ENCODE results near the gene POM121.
"Not testable (repeated sequence)": the region's sequence is repeated elsewhere in the genome, so short reads cannot be mapped to it uniquely, and the experiment has no call there.

Gene POM121

DNA sequence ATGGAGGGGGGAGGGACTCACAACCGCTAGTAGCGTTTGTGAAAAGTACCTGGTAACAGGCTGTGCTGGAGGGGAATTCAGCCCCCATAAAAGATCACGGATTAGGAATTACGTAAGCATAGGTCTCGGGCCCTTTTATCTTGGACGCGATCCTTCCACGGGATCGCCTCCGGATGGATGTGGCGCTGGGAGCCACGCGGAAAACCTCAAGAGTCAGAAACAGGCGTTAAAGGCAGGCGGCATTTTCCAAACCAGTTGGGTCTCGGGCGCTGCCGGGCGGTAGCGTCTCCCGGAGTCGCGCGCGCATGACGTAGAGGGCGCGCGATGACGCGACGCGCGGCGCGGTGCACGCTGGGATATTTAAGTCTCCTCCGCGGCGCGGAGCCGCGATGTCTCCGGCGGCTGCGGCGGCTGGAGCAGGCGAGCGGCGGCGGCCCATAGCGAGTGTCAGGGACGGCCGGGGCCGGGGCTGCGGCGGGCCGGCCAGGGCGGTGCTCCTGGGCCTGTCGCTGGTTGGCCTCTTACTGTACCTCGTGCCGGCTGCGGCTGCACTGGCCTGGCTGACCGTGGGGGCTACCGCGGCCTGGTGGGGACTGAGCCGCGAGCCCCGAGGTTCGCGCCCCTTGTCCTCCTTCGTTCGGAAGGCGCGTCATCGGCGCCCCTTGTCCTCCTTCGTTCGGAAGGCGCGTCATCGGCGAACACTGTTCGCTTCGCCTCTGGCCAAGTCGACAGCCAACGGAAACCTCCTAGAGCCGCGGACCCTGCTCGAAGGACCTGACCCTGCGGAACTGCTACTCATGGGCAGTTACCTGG is at the start of gene POM121:
Gene POM121 (plus strand): TSS at position 363 of the 813 bp plus-strand sequence. CDS start 27 bp downstream, at position 390.
- peak; percentile 85 for DNase-seq

DNA sequence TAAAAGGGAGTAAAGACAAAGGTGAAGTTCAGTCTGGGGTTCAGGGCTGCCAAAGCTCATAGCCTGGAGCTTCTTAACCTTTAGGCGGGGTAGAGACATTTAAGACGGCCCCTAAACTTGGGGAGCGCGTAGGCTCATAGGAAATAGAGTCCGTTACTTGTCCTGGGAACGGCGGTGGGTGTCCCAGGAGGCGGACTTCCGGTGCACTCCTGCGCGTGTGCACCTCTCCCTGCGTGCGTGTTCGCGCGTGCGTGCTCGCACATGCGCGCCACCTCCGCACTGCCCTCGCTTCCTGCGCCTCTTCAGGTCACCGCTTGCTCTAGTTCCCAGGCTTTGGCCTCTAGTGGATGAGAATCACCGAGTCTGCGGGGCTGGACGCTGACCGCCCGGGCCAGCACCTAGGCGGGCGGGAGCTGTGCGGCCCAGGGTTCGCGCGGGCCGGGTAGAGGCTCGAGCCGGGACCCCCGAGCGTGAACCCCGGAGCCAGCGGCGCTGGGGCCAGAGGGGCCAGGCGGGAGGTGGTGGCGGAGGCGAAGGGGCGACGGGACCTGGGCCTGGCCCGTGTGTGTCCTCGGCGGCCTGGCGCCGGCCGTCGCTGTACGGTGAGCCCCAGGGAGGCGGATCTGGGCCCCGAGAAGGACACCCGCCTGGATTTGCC is 45.7 kb upstream of the POM121 start:
- DNase-seq: peak; percentile 72

DNA sequence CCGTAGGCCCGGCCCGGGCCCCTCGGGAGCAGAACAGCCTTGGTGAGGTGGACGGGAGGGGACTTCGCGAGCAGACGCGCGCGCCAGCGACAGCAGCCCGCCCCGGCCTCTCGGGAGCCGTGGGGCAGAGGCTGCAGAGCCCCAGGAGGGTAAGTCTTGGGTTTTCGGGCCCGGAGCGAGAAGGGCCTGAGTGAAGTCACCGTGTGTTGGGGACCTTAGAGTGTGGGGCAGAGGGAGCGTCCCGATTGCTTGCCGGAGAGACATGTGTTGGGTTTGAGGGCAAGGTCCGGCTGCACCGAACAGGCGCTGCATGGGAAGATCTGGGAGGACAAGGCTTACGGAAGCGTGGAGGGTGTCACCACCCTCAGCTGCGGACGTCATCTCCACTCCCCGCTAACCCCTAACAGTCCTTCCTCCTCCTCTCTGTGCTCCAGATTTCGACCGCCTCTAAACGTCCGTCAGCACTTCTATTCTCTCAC is 45.1 kb upstream of the POM121 start:
- peak; percentile 23 for DNase-seq

DNA sequence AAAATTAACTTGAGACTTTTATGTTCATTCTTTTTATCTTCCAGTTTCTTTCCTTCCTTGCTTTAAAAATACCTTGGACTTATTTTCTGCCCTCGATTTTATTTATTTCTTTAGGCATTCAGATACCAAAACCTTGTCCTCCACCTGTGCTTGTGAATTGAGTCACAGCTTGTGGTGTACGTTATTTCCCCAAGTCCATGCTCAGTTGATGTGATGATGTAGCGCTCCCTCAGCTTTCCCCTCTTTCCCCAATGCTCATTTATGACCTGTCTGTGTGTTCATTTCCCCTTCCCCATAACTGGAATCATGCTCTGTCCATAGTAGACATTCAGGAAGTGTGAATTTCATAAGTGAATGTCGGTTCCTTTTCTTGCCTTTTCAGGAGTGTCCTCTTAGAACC is 33.1 kb upstream of the POM121 start:
- not testable (repeated sequence) for DNase-seq

DNA sequence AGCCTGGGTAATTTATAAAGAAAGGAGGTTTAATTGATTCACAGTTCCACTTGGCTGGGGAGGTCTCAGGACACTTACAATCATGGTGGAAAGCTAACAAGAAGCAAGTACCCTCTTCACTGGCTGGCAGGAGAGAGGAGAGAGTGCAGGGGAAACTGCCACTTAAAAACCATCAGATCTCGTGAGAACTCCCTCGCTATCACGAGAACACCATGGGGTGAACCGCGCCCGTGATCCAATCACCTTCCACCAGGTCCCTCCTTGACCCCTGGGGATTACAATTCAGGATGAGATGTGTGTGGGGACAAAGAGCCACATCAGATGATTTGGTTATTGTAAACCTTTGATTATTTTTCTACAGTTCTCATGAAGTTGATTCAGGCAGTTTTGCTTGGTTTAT is 20.2 kb upstream of the POM121 start:
- not testable (repeated sequence) for DNase-seq

DNA sequence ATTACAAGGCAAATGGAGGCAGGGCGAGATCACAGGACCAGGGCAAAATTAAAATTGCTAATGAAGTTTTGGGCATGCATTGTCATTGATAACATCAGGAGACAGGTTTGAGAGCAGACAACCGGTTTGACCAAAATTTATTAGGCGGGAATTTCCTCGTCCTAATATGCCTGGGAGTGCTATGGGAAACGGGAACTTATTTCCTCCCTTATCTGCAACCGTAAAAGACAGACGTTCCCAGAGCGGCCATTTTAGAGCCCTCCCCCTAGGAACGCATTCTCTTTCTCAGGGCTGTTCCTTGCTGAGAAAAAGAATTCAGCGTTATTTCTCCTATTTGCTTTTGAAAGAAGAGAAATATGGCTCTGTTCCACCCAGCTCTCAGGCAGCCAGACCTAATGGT is 16.5 kb upstream of the POM121 start:
- not testable (repeated sequence) for DNase-seq

DNA sequence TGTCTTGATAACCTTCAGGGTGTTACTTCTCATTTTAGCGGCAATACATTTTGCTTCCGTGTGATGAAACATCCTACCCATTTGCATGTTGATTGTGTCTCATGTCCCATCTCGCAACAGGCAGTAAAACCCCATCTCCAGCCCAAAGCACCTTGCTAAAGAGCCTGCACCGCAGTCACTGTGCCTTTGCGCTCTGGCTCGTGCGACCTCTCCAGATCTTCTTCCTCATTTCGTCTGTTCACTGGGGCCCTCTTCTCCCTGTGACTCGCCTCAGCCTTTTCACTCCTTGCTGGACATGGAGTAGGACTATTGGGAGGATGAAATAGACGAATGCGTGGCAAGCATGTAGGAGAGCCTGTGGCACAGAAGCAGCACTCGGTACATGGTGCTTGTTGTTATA is 13.5 kb upstream of the POM121 start:
- not testable (repeated sequence) for DNase-seq

DNA sequence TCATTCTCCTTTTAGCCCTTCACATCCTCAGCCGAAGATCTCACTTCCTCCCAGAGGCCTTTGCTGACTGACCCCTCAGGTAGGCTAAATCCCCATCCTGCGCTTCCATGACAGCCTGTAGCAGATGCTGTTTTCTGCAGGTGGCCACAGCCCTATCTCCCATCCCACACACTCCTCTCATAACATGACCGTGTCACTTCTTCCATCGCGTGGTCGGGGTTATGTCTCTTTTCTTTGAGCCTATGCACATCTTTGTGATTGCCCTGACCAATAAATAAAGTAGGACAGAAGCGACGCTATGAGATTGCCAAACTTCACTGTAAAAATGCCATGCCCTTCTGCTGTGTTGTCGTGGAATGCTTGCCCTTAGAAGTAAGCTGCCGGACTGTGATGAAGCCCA is 11.1 kb upstream of the POM121 start:
- DNase-seq: not testable (repeated sequence)

DNA sequence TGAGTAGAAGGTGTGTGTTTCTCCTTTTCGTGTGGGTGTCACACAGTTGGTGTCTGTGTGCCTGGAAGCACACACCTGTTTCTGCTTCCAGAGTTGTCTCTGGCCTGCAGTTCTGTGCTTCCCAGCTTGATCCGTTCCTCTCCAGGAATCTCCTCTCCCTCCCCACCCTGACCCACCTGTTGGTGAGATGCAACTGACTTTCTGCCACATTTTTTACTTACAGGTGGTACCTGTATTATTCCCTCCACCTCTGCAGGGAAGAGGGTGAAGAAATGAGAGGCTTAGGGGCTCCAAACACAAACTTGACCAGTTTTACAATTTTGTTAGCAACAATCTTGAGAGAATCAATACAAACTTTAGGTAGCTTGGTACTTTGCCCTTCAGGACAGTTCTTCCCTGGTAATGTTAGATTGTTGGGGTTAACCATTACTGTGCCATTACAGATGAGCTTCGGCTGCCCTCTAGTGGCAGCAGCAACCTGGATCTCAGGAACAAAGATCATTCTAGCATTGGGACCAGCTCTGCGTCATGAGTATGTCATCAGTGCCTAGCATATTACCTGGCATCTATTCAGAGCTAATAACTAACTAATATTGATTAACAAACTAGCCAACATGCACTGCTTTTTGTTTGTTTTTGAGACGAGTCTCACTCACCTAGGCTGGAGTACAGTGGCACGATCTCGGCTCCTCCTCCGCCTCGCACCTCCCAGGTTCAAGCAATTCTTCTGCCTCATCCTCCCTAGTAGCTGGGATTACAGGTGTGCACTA is 10.0 kb upstream of the POM121 start:
- peak; percentile 62 for DNase-seq

DNA sequence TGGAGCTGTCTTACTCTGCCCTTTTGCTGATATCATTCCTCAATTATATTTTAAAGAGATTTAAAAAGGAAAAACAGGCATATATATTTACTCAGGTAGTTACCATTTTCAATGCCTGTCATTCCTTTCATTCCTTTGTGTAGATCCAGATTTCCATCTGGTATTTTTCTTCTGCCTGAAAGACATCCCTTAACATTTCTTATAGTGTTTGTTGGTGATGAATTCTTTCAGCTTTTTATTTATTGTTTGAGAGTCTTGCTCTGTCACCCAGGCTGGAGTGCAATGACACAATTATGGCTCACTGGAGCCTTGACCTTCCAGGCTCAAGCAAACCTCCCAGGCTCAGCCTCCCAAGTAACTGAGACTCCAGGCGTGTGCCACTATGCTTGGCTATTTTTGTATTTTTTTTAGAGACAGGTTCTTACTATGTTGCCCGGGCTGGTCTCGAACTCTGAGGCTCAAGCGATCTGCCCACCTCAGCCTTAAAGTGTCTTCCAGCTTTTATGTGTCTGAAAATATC is 5.6 kb upstream of the POM121 start:
- no peak for DNase-seq

DNA sequence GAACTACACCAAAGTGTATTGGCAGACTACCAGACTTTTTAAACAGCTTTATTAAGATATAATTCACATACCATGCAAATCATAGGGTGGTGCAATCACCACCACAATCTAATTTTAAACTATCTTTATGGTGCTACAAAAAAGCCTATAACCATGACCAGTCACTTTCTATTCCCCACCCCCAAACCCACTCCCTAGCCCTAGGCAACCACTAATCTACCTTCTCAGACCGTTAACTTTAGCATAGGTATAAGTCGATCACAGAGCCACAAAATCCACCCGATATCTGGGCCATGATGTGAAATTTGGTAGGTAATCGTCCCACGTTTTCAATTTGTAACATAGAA is 536 bp upstream of the POM121 start:
- no peak for DNase-seq

DNA sequence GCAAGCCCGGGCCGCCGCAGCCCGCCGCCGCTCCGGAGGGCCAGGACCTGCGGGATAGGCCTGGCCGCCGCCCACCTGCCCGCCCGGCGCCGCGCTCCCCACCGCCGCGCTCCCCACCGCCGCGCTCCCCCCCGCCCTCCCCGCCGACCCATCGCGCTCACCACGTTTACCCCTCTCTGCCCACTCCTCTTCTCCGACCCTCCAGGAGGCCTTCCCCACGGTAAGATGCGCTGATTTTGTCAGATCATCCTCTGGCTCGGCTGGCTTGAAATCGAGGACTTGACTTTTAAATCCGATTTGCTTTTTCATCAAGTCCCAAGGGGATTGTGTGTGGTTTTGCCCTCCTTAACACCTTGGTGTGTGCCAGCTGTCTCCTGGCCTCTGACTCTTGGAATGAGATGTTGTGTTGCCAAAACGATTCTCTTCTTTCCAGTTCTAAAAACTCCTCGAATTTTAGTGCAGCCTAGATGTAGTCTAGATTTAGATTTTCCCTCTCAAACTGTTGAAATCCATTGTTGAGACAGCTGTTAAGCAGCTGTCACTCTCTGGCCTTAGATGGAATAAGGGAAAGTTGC is 738 bp downstream of the POM121 start:
- DNase-seq: peak; percentile 32

DNA sequence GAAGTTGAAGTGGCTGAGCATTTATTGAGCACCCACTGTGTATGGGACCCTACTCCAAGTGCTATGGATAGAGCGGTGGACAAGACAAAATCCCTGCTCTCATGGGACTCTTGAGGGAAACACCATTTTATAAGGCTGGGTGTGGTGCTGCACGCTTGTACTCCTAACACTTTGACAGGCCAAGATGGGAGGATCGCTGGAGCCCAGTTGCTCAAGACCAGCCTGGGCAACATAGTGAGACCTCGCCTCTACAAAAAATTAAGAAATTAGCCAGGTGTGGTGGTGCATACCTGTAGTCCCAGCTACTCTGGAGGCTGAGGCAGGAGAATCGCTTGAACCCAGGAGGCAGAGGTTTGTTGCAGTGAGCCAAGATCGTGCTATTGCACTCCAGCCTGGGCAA is 2.9 kb downstream of the POM121 start:
- not testable (repeated sequence) for DNase-seq

DNA sequence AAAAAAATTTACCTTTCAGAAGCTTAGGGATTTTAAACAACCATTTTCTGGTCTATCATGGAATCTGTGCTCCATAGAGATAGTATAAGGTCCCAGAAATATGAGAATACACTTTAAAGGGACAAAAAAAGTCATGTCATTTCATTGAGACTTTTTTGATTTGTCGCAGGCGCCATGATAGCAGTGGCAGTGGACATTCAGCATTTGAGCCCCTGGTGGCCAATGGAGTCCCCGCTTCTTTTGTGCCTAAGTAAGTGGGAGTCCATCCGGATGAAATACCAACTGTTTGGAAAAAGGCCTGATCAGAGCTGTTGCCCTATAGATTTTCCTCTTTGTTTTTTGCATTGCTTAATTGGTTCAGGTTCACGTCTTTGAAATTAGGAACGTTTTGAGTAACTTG is 3.3 kb downstream of the POM121 start:
- not testable (repeated sequence) for DNase-seq

DNA sequence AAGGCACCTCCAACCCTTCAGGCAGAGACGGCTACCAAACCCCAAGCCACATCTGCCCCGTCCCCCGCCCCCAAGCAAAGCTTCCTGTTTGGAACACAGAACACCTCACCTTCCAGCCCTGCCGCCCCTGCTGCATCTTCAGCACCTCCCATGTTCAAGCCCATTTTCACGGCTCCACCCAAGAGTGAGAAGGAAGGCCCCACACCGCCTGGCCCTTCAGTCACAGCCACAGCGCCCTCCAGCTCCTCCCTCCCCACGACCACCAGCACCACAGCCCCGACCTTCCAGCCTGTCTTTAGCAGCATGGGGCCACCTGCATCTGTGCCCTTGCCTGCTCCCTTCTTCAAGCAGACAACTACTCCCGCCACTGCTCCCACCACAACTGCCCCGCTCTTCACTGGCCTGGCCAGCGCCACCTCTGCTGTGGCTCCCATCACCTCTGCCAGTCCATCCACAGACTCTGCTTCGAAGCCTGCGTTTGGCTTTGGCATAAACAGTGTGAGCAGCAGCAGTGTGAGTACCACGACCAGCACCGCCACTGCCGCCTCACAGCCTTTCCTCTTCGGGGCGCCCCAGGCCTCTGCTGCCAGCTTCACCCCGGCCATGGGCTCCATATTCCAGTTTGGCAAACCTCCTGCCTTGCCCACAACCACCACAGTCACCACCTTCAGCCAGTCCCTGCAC is 17.3 kb downstream of the POM121 start:
- DNase-seq: not testable (repeated sequence)

DNA sequence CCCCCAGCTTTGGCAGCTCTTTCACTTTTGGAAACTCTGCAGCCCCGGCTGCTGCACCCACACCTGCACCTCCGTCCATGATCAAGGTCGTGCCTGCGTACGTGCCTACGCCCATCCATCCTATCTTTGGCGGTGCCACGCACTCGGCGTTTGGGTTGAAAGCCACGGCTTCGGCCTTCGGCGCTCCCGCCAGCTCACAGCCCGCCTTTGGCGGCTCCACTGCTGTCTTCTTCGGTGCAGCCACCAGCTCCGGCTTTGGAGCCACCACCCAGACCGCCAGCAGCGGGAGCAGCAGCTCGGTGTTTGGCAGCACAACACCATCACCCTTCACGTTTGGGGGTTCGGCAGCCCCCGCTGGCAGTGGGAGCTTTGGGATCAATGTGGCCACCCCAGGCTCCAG is 18.1 kb downstream of the POM121 start:
- DNase-seq: not testable (repeated sequence)

DNA sequence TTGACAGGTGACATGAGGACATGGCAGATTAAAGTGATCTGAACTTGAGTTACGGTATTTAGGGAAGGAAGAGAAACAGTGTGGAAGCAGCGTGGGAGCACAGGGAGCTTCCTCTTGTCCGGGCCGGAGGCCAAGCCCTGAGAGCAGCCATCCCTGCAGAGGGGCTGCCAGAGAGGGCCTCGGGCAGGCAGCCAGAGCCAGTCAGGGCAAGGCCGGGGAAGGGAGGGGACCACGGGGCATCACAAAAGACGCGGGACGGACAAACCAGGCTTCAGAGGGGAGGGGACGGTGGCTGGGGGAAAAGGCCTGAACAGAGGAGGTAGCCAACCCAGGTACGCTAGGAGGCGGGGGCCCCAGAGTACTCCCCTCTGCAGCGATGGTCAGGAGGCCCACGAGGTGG is 20.0 kb downstream of the POM121 start:
- DNase-seq: not testable (repeated sequence)

DNA sequence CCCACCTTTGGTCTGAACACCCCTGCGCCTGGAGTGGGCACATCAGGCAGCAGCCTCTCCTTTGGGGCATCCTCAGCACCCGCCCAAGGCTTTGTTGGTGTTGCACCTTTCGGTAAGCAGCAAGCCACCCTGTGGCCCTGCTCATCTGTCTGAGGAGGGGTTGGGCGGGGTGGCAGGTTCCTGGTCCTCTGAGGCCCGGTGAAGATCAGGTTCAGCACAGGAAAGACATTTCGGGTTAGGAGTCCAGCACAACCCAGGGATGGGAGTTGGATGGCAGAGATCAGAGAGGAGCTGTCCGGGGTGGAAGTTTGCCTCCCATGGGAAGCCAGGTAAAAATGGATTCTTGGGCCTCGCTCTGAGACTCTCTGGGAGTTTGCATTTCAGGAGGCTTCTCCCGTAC is 20.7 kb downstream of the POM121 start:
- not testable (repeated sequence) for DNase-seq

DNA sequence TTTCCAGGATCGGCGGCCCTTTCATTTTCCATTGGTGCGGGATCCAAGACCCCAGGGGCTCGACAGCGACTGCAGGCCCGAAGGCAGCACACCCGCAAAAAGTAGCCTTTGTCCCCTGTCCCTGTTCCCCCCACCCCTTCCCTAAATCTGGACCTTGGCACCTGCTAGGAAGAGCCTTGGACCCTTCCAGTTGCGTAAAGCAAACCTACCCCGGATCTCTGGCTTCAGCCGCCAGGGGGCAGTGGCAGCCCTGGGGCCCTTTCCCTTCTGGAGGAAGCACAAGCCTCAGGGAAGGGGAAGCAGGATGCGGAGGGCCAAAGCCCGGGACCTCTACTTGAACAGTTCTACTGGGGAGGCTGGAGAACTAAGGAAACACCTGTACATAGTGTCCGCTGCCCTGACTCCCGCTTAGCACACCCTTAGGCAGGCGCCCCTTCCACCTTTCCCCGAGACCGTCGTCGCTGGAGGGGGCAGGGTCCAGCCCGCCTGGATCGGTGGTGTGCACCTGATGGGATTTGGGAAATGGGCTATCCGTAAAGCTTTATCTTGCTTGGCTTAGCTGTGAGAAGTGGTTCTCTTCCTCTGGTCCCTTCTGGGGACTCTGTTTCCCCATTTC is 21.3 kb downstream of the POM121 start:
- not testable (repeated sequence) for DNase-seq

DNA sequence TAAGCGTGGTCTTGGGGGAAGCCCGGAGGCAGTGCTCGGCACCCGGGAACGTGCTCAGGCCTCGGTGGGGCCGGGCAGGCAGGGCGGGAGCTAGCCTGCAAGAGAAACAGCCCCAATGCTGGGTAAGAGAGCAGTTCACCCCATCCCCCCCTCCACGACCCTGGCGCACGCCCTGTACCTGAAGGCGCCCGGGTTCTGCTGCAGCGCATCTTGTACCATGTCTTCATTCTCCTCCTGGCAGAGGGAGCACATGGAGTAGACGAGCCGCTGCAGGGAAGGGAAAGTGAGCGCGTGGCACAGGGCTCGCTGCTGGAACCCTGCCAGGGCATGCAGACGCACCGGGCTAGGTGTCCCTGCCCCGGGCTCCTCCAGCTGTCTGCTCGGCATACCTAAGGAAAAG is 23.8 kb downstream of the POM121 start:
- DNase-seq: not testable (repeated sequence)

DNA sequence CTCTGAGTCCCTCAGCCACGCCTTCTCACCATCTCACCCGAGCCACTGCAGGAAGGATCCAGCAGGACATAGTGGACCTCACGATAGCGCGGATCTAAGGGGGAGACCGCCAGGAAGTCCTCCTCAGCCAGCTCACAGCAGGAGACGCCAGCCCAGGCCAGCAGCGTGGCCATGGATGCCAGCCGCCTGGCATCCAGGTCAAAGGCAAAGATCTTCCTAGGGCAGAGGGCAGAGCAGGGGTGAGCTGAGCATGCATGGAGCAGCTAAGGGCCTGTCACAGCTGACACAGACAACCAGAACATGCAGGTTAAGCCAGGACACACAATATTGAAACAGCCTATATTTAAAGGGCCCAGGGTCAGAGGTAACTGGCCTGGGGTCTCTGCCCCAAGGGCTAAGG is 24.4 kb downstream of the POM121 start:
- DNase-seq: not testable (repeated sequence)

DNA sequence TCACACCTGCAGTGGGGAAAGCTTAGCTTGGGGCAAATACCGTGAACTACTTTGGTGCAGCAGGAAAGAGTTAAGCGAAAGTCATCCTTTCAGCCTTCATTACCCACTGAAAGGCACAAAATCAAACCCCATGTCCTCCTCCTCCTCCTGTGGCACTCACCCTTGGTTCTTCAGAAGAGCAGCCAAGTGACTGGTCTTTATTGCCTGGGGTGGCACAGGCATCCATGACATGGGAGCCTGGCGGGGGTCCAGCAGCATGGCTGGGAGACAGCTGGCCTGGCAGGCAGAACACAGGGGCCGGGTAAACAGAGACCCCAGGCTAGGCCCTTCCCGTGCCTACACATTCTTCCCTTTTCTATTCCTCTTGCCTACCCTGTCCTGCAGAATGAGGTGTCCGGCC is 24.8 kb downstream of the POM121 start:
- not testable (repeated sequence) for DNase-seq
